Measurements from ENCODE around the gene CIAO2A.
A peak's percentile ranks its signal among the peaks of the same experiment; 100 is the strongest.
"Not testable (repeated sequence)": the region's sequence is repeated elsewhere in the genome, so short reads cannot be mapped to it uniquely, and the experiment has no call there.

Gene CIAO2A

GRCh38 chr15:64071931-64072765, 21.5 kb downstream of the CIAO2A start:
- no peak for DNase-seq (ENCODE audit: low read depth in 2 of 2)

GRCh38 chr15:64070965-64071851, 22.4 kb downstream of the CIAO2A start:
- no peak for DNase-seq (ENCODE audit: low read depth in 2 of 2)

GRCh38 chr15:64070106-64070505, 23.5 kb downstream of the CIAO2A start:
- DNase-seq (ENCODE audit: low read depth in 2 of 2) = no peak

GRCh38 chr15:64068133-64068532, 25.5 kb downstream of the CIAO2A start:
- no peak for DNase-seq (ENCODE audit: low read depth in 2 of 2)

- peak; percentile 32 to 35 for DNase-seq (ENCODE audit: low read depth in 2 of 2)
Observed at GRCh38 chr15:64067564-64068030, 26.0 kb downstream of the CIAO2A start.

- no peak for DNase-seq (ENCODE audit: low read depth in 2 of 2)
Observed at GRCh38 chr15:64066451-64066850, 27.2 kb downstream of the CIAO2A start.

GRCh38 chr15:64060716-64061115, 32.9 kb downstream of the CIAO2A start:
- no peak for DNase-seq (ENCODE audit: low read depth in 2 of 2)

- DNase-seq (ENCODE audit: low read depth in 2 of 2) = not testable (repeated sequence)
Observed at GRCh38 chr15:64059104-64059503, 34.5 kb downstream of the CIAO2A start.

- DNase-seq (ENCODE audit: low read depth in 2 of 2) = no peak
Observed at GRCh38 chr15:64058279-64058678, 35.4 kb downstream of the CIAO2A start.

- not testable (repeated sequence) for DNase-seq (ENCODE audit: low read depth in 2 of 2)
Observed at GRCh38 chr15:64053674-64054073, 40.0 kb downstream of the CIAO2A start.

GRCh38 chr15:64052925-64053491, 40.6 kb downstream of the CIAO2A start:
- no peak for DNase-seq (ENCODE audit: low read depth in 2 of 2)

GRCh38 chr15:64051407-64052259, 42.0 kb downstream of the CIAO2A start:
- no peak for DNase-seq (ENCODE audit: low read depth in 2 of 2)

- no peak for DNase-seq (ENCODE audit: low read depth in 2 of 2)
Observed at GRCh38 chr15:64051093-64051402, 42.6 kb downstream of the CIAO2A start.

GRCh38 chr15:64050281-64051092, 43.2 kb downstream of the CIAO2A start:
- DNase-seq (ENCODE audit: low read depth in 2 of 2) = no peak

GRCh38 chr15:64048781-64049460, 44.7 kb downstream of the CIAO2A start:
- no peak for DNase-seq (ENCODE audit: low read depth in 2 of 2)

GRCh38 chr15:64046421-64047153, 47.1 kb downstream of the CIAO2A start, which contains the start of gene DAPK2:
Gene DAPK2, minus strand, starts transcription at chr15:64046485. Its CDS starts 6,224 bp downstream, at chr15:64040261.
- peak; percentile 55 to 61 for DNase-seq (ENCODE audit: low read depth in 2 of 2)

- DNase-seq (ENCODE audit: low read depth in 2 of 2) = no peak
Observed at GRCh38 chr15:64045774-64046420, 47.7 kb downstream of the CIAO2A start.

GRCh38 chr15:64045101-64045435, 48.6 kb downstream of the CIAO2A start:
- no peak for DNase-seq (ENCODE audit: low read depth in 2 of 2)

Data from stimulated activated CD8-positive, alpha-beta memory T cell treated with anti-CD3 and anti-CD28 coated beads, Interleukin-15, amount 100 ng/mL, for 48 hours (primary cell).